D721Med (cell line): ENCODE data around the gene LRRC28.
A peak's percentile ranks its signal among the peaks of the same experiment; 100 is the strongest.

Source experiments
- DNase-seq: peaks from one replicate; pipeline ENCODE4 v3.0.0; 2011; ENCODE audit warnings: low spot score; ENCODE audit not compliant: insufficient read length
- FAIRE-seq: peaks from 2 replicates; lab custom pipeline; 2011; peaks lifted over from hg19 to GRCh38; lab: Jason Lieb, UNC
- TF ChIP-seq, protein P1 (sequence below): IDR thresholded peaks from 2 replicates; pipeline ENCODE4 v1.5.1; 2012; ENCODE audit warnings: mild to moderate bottlenecking, control low read depth; ENCODE audit not compliant: insufficient read depth; ENCODE audit errors: missing control alignments

LRRC28 gene

DNA sequence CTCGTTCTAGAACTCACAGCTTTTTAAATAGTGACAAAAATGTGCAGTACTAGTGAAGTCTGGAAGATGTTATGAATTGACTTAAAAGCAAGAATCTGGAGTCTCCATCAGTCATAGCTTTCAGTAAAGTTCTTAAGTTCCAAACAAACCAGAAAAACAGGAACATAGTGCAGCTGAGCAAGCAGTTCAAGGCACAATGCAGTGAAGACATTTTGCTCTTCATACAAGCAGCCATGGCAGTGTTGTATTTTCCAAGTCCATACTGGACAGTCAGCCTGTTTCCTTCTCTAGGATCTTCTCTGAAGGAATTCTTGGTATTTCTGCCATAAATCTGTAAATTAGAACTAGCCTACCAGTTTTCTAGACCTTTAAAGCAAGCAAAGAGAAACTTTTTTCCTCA is 90.5 kb downstream of the LRRC28 start:
- TF ChIP-seq, protein P1, sequence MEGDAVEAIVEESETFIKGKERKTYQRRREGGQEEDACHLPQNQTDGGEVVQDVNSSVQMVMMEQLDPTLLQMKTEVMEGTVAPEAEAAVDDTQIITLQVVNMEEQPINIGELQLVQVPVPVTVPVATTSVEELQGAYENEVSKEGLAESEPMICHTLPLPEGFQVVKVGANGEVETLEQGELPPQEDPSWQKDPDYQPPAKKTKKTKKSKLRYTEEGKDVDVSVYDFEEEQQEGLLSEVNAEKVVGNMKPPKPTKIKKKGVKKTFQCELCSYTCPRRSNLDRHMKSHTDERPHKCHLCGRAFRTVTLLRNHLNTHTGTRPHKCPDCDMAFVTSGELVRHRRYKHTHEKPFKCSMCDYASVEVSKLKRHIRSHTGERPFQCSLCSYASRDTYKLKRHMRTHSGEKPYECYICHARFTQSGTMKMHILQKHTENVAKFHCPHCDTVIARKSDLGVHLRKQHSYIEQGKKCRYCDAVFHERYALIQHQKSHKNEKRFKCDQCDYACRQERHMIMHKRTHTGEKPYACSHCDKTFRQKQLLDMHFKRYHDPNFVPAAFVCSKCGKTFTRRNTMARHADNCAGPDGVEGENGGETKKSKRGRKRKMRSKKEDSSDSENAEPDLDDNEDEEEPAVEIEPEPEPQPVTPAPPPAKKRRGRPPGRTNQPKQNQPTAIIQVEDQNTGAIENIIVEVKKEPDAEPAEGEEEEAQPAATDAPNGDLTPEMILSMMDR, result no peak
- DNase-seq (no peak), FAIRE-seq (no peak)

DNA sequence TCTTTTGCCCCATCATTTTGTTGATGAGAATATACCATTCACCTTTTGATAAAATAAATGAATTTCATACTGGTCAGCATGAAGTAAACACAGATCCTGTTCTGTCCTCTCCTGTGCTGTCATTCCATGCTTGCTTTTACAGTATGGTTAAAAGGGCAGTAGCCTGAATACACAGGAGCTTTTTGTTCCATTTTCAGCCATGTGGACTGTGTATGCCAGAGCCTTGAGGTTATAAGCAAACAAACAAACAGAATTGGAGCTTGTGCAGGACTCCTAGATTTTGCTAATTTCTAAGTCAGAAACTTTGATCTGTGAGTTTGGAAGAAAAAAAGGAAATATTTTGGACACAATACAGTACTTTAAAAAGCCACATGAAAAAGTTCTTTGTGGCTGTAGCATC is 91.9 kb downstream of the LRRC28 start:
- FAIRE-seq (no peak), DNase-seq (no peak)
- TF ChIP-seq, protein P1, result no peak

DNA sequence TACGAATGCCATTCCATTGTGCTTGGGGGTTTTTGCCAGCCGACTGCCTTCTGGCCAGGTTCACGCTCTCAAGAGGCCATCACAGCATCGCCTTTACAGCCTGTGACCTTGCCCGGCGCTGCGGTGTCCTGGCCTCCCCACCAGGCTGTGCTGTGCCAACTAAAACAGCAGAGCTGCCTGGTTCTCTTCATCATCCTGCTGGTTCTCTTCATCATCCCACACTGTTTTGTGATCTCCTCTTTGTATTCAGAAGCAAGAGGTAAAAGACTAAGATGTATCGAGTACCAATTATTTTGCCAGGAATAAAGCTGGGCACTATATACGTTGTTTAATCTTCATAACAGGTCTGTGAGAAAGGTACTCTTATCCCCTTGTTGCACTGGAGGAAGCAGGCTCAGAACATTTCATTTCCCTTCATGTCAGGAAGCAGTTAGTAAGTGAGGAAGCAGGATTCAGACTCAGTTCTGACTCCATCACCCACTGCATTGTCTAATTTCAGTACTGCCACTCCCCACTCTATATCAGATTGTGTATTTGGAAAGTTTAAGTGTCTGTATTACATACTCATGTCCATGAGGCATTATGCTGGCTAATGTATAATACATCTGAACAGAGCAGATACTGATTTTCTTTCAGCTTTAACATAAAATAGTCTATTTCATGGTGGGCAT is 92.7 kb downstream of the LRRC28 start:
- DNase-seq (no peak), FAIRE-seq (no peak)
- TF ChIP-seq, protein P1, result peak; percentile 15

DNA sequence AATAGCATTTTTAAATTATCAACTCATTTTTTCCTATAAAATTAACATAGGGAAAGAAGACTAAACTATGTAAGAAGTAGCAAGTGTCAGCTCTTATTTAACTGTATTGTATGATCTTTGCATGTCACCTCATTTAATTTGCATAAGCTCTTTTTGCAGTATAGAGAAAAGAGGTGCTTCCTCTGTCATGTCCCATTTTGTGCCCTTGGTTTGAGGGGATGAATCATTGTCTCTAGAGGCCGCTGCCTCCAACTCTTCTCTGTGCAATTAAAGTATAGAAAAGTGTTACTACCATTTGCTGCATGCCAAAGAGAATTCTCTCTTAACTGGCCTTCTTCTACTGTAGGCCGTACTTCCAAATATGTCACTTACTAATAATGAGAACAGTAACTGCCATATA is 93.4 kb downstream of the LRRC28 start:
- TF ChIP-seq, protein P1, result no peak
- DNase-seq, result no peak
- no peak for FAIRE-seq

DNA sequence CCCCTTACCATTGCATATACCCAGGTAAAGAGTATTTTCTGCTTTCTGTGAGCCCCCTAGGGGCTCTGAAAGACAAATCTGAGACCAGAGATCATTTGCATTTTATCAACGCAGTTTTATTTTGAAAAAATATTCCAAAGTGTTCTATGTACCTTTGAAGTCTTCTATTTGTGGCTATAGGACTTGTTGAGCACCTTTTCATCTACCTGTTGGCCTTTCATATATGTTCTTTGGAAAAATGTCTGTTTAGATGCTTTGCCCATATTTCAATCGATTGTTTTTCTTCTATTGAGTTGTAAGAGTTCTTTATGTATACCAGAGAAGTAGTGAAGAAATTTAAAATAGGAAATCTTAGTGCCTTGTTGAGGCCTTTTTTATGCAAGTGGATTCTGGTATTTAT is 94.0 kb downstream of the LRRC28 start:
- FAIRE-seq, result no peak
- no peak for DNase-seq
- TF ChIP-seq, protein P1, result no peak

DNA sequence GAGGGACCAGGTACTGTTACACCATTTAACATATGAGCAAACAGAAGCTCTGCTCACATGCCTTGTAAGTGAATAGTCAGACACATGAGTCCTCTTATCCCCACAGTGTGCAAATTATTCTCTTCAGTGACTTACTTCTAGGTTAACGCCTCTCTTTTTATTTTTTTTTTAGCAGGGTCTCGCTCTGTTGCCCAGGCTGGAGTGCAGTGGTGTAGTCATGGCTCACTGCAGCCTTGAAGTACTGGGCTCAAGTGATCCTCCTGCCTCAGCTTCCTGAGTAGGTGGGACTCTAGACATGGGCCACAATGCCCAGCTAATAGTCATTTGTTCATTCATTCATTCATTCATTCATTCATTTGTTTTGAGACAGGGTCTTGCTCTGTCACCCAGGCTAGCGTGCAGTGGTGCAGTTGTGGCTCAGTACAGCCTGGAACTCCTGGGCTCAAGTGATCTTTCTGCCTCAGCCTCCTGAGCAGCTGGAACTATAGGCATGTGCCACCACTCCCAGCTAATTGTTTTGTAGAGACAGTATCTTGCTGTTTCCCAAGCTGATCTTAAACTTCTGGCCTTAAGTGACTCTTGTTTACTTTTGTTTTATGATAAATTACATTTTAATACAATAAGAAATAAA is 94.7 kb downstream of the LRRC28 start:
- no peak for FAIRE-seq
- TF ChIP-seq, protein P1, result no peak

DNA sequence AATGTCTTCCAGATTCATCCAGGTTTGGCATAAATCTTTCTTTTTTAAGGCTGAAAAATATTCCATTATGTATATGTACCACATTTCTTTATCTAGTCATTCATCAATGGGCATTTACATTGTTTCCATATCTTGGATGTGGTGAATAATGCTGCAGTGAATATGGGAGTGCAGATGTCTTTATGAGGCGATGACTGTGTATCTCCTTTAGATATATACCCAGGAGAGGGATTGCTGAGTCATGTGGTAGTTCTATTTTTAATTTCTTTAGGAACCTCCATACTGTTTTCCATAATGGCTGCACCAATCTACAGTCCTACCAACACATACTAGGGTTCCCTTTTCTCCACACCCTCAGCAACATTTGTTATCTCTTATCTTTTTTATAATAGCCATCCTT is 96.3 kb downstream of the LRRC28 start:
- DNase-seq (no peak), FAIRE-seq (no peak)
- TF ChIP-seq, protein P1, result no peak

More for the DNA sequence above, 94.7 kb downstream of the LRRC28 start:
- no peak for DNase-seq
